ENCODE results near the gene CLDN7.

- no peak for TF ChIP-seq ZNF274 (IDR thresholded peaks at IDR 0.05; ENCODE audit: low read depth, low read length)
- no peak for TF ChIP-seq YY1 (IDR thresholded peaks at IDR 0.05; ENCODE audit: insufficient read depth, insufficient read length)
Measured at GRCh38 chr17:7252176-7253043, 9.9 kb downstream of the CLDN7 start, which contains the start of gene ELP5.
